Measurements from ENCODE around the gene ADAMTS15. TPM values are rescaled to one million over a fixed set of nuclear protein-coding genes. Genes with fewer than 3 reads are reported as not detected.

ADAMTS15 gene
- total and polyA plus RNA-seq, 12 donors = 0.68 to 3.7 (median 2.2) TPM

GRCh38 chr11:130514851-130515250 lies 66.4 kb downstream of the ADAMTS15 start:
- no peaks in the 10 kb centered on the region for H3K9me3 ChIP-seq (replicated peaks in 1 of 3)
- intact Hi-C loops (cut with DNase I) = no loop called here
- no peaks in the 10 kb centered on the region for H3K36me3 ChIP-seq (replicated peaks in 1 of 2)
- no peak overlapping the region for H3K4me3 ChIP-seq
- H3K27ac ChIP-seq = no peak overlapping the region
- no peak for DNase-seq
- H3K4me1 ChIP-seq (replicated peaks in 1 of 2) = no peaks in the 10 kb centered on the region
- no peak for TF ChIP-seq POLR2A (IDR thresholded peaks at IDR 0.05)
- no peak for TF ChIP-seq CTCF (IDR thresholded peaks at IDR 0.05)
- WGBS, 4 donors = 71 to 77% (median 76%) methylated on average over 6 of the region's 6 CpGs
- H3K27me3 ChIP-seq = no peaks in the 10 kb centered on the region

GRCh38 chr11:130515829-130516553 lies 67.5 kb downstream of the ADAMTS15 start:
- H3K4me1 ChIP-seq (replicated peaks in 1 of 2) = no peaks in the 10 kb centered on the region
- intact Hi-C loops (cut with DNase I) = no loop called here
- no peak for DNase-seq

DNA sequence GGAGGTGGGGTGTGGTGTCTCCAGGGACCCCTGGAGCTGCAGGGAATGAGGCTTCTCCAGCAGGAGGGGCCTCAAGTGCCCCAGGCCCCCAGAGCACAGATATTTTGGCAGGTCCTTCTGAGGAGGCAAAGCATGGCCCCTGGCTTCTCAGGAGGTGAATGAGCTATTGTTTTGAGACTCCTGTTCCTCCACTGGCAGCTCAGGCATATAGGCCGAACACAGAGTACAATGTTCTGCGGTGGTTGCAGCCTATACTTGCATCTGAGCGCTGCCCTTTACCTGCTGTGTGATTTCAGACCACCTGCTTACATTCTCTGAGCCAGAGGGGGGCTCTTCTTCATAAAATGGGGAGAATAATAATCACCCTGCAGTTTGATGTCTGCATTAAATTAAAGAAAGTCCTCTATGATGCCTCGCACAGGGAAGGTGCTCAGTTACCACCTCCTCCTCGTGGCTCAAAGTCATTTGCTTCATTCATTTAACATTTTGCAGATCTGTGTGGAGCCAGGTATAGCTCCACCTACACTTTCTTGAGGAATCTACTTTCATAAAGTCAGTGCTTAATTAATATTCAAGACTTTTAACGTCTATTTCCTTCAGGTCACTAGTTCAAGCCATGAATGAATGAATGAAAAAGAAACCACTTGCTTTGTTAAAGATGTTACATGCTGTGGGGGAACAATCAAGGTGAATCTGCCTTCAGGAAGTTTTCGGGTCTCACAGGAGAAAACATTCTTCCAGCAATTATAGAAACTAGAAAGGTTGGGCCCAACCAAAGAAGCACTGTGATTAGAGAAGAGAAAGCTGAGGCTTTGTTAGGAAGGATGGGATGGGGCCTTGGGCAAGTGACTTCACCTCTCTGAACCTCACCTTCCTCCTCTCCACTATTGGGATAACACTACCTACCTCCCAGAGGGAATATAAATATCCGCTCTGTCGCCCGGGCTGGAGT lies 68.4 kb downstream of the ADAMTS15 start:
- Histone ChIP-seq H3K27ac (no peak overlapping the region), H3K4me1 (replicated peaks in 1 of 2) (peaks cover 0 to 1% of the 10 kb centered on the region in 2 donors), H3K9me3 (replicated peaks in 1 of 3) (no peaks in the 10 kb centered on the region), H3K27me3 (no peaks in the 10 kb centered on the region), H3K36me3 (replicated peaks in 1 of 2) (no peaks in the 10 kb centered on the region), H3K4me3 (no peak overlapping the region)
- TF ChIP-seq POLR2A (IDR thresholded peaks at IDR 0.05) (no peak), CTCF (IDR thresholded peaks at IDR 0.05) (no peak)
- WGBS, 4 donors = 91 to 94% (median 93%) methylated on average over 10 of the region's 10 CpGs
- intact Hi-C loops (cut with DNase I) = no loop called here
- no peak for DNase-seq

More at GRCh38 chr11:130515829-130516553, 67.5 kb downstream of the ADAMTS15 start:
- Histone ChIP-seq H3K27me3 (no peaks in the 10 kb centered on the region), H3K27ac (no peak overlapping the region), H3K36me3 (replicated peaks in 1 of 2) (no peaks in the 10 kb centered on the region), H3K4me3 (no peak overlapping the region), H3K9me3 (replicated peaks in 1 of 3) (no peaks in the 10 kb centered on the region)
- 81 to 96% (median 88%) methylated on average over 3 to 4 of the region's 4 CpGs for WGBS, 4 donors
- no peak for TF ChIP-seq CTCF (IDR thresholded peaks at IDR 0.05)
- no peak for TF ChIP-seq POLR2A (IDR thresholded peaks at IDR 0.05)

DNA sequence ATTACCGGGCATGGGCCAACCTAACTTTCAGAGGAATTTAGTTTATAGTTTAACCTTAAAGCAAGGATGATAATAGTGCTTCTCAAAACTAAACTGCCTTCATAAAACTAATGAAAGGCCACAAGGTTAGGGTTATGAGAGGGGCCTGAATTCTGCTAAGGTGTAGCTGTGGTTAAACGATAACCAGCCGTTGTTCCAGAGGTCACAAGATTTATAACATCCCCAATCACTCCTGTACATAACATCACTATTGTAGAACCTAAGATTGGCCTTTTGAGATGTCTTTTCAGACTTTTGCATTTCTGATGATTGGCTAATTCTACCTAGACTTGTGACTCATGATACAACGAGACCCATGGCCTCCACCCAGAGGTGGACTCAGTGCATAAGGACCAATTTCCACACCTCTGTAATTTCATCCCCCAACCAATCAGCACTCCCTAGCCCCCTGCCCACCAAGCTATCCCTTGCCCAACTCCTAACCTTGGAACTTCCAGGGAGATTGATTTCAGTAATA lies 69.8 kb downstream of the ADAMTS15 start:
- no peak overlapping the region for H3K4me3 ChIP-seq
- H3K36me3 ChIP-seq (replicated peaks in 1 of 2) = no peaks in the 10 kb centered on the region
- H3K9me3 ChIP-seq (replicated peaks in 1 of 3) = no peaks in the 10 kb centered on the region
- TF ChIP-seq CTCF (IDR thresholded peaks at IDR 0.05) (no peak), POLR2A (IDR thresholded peaks at IDR 0.05) (no peak)
- WGBS, 4 donors = 65 to 88% (median 80%) methylated on average over 4 of the region's 4 CpGs
- DNase-seq = no peak
- H3K27me3 ChIP-seq = no peaks in the 10 kb centered on the region
- no peak overlapping the region for H3K27ac ChIP-seq
- intact Hi-C loops (cut with DNase I) = no loop called here
- H3K4me1 ChIP-seq (replicated peaks in 1 of 2) = peaks cover 0 to 4% of the 10 kb centered on the region in 2 donors
